GM18907 (cell line): Measurements from ENCODE around the gene ENO4.

Source experiments
- ATAC-seq: cut with Tn5 transposase; IDR thresholded peaks from one replicate; pipeline ENCODE4 v1.9.1; 2021; ENCODE audit warnings: mild to moderate bottlenecking, moderate library complexity; ENCODE audit not compliant: unreplicated experiment

The ENO4 gene

GRCh38 chr10:116829711-116830110, 19.6 kb upstream of the ENO4 start:
- ATAC-seq, result no peak

GRCh38 chr10:116831086-116831485, 18.2 kb upstream of the ENO4 start:
- ATAC-seq, result no peak

- no peak for ATAC-seq
Observed at GRCh38 chr10:116831790-116832189, 17.5 kb upstream of the ENO4 start.

GRCh38 chr10:116833986-116834985, 15.0 kb upstream of the ENO4 start:
- no peak for ATAC-seq

GRCh38 chr10:116835658-116836057, 13.6 kb upstream of the ENO4 start:
- ATAC-seq, result no peak

GRCh38 chr10:116836083-116836482, 13.2 kb upstream of the ENO4 start:
- ATAC-seq, result no peak

- ATAC-seq, result no peak
Observed at GRCh38 chr10:116836902-116837523, 12.3 kb upstream of the ENO4 start.

GRCh38 chr10:116838143-116838725, 11.1 kb upstream of the ENO4 start:
- ATAC-seq, result peak; percentile 67

GRCh38 chr10:116840389-116841075, 8.8 kb upstream of the ENO4 start:
- ATAC-seq, result no peak

- ATAC-seq, result no peak
Observed at GRCh38 chr10:116845823-116846222, 3.5 kb upstream of the ENO4 start.

GRCh38 chr10:116848032-116848943, 1.0 kb upstream of the ENO4 start:
- ATAC-seq, result peak; percentile 82

- no peak for ATAC-seq
Observed at GRCh38 chr10:116848944-116849247, 403 bp upstream of the ENO4 start.

GRCh38 chr10:116850058-116850611, 836 bp downstream of the ENO4 start:
- no peak for ATAC-seq

GRCh38 chr10:116852246-116852645, 2.9 kb downstream of the ENO4 start:
- no peak for ATAC-seq

GRCh38 chr10:116853287-116853686, 4.0 kb downstream of the ENO4 start:
- ATAC-seq, result no peak

- no peak for ATAC-seq
Observed at GRCh38 chr10:116853701-116854100, 4.4 kb downstream of the ENO4 start.

- no peak for ATAC-seq
Observed at GRCh38 chr10:116857156-116857555, 7.9 kb downstream of the ENO4 start.

GRCh38 chr10:116861796-116862195, 12.5 kb downstream of the ENO4 start:
- ATAC-seq, result no peak

- no peak for ATAC-seq
Observed at GRCh38 chr10:116864436-116864835, 15.1 kb downstream of the ENO4 start.

GRCh38 chr10:116866066-116866465, 16.8 kb downstream of the ENO4 start:
- no peak for ATAC-seq
